H1 (cell line): ENCODE data around the gene SEMA3A. TPM values are rescaled to one million over a fixed set of nuclear protein-coding genes. Genes with fewer than 3 reads are reported as not detected.

Source experiments
- CTCF ChIA-PET: fragments of 300-600 bp; sonication (Branson Sonifier 250); formaldehyde crosslinking; loops from one replicate; lab custom pipeline; 2021; ENCODE audit not compliant: partially characterized antibody; lab: Charles Lee
- POLR2A ChIA-PET: fragments of 300-600 bp; sonication (Branson Sonifier 250); formaldehyde crosslinking; loops from one replicate; lab custom pipeline; 2021; ENCODE audit warnings: inconsistent platforms; ENCODE audit not compliant: partially characterized antibody; lab: Charles Lee
- DNase-seq, 2 experiments: peaks; one replicate each; pipeline versions ENCODE4 v3.0.0 to v3.0.0-alpha.2; 2010 to 2022; ENCODE audit warnings: low spot score in 2 of 2, low read depth in 1 of 2, mixed read lengths in 1 of 2
- FAIRE-seq: peaks from 2 replicates; lab custom pipeline; 2011; peaks lifted over from hg19 to GRCh38; lab: Jason Lieb, UNC
- H2AFZ ChIP-seq: 2 replicates; pipeline ENCODE4 v1.8.1; 2012; ENCODE audit warnings: low read length, inconsistent platforms
- H2AK5ac ChIP-seq: 2 replicates; pipeline ENCODE4 v1.6.1; 2013; ENCODE audit warnings: low read depth, low read length
- H2BK120ac ChIP-seq: replicated peaks from 2 replicates; pipeline ENCODE3; 2013; ENCODE audit warnings: low read depth, low read length, inconsistent platforms
- H2BK12ac ChIP-seq: 2 replicates; pipeline ENCODE4 v1.6.1; 2013; ENCODE audit warnings: low read depth, low read length
- H2BK15ac ChIP-seq: 2 replicates; pipeline ENCODE4 v1.6.1; 2013; ENCODE audit warnings: low read length
- H2BK20ac ChIP-seq: 2 replicates; pipeline ENCODE4 v1.6.1; 2013; ENCODE audit warnings: low read length
- H2BK5ac ChIP-seq: 2 replicates; pipeline ENCODE4 v1.6.1; 2013; ENCODE audit warnings: low read depth, low read length
- H3K14ac ChIP-seq: 2 replicates; pipeline ENCODE4 v1.6.1; 2013; ENCODE audit warnings: inconsistent platforms; ENCODE audit not compliant: insufficient read length
- H3K18ac ChIP-seq: 2 replicates; pipeline ENCODE4 v1.6.1; 2013; ENCODE audit warnings: low read length; ENCODE audit errors: extremely low read depth
- H3K23ac ChIP-seq: 2 replicates; pipeline ENCODE4 v1.6.1; 2013; ENCODE audit warnings: inconsistent platforms; ENCODE audit not compliant: insufficient read length
- H3K23me2 ChIP-seq: 2 replicates; pipeline ENCODE4 v1.6.1; 2013; ENCODE audit warnings: low read depth, low read length
- H3K27ac ChIP-seq: 2 replicates; pipeline ENCODE4 v1.6.1; 2011; ENCODE audit warnings: low read depth, low read length, inconsistent platforms
- H3K27me3 ChIP-seq, 4 experiments: replicated peaks in 1 of 4; 1 replicate in 1 of 4; 2 replicates in 3 of 4; pipeline versions ENCODE4 v1.6.1 to v1.8.1; 2011 to 2013; ENCODE audit warnings: low read length in 3 of 4, mild to moderate bottlenecking in 3 of 4, inconsistent platforms in 2 of 4, mixed read lengths in 2 of 4, moderate library complexity in 1 of 4; ENCODE audit not compliant: control insufficient read depth in 3 of 4, insufficient read depth in 3 of 4; ENCODE audit errors: extremely low read depth in 1 of 4
- H3K36me3 ChIP-seq, 4 experiments: 2 replicates each; pipeline versions ENCODE4 v1.6.1 to v1.8.1; 2011 to 2013; ENCODE audit warnings: mild to moderate bottlenecking in 4 of 4, low read length in 3 of 4, moderate library complexity in 2 of 4, control low read depth in 1 of 4, inconsistent platforms in 1 of 4; ENCODE audit not compliant: insufficient read depth in 4 of 4, control insufficient read depth in 2 of 4
- H3K4ac ChIP-seq: replicated peaks from 2 replicates; pipeline ENCODE3; 2013; ENCODE audit warnings: low read length, low read depth, mixed read lengths, inconsistent platforms; ENCODE audit not compliant: insufficient read length
- H3K4me1 ChIP-seq, 4 experiments: replicated peaks in 1 of 4; 1 replicate in 1 of 4; 2 replicates in 3 of 4; pipeline versions ENCODE4 v1.6.1 to v1.8.1; 2011 to 2013; ENCODE audit warnings: low read length in 3 of 4, inconsistent platforms in 2 of 4, mixed read lengths in 1 of 4; ENCODE audit not compliant: insufficient read depth in 4 of 4, control insufficient read depth in 3 of 4
- H3K4me2 ChIP-seq, 2 experiments: 2 replicates each; pipeline versions ENCODE4 v1.6.1 to v1.8.1; 2011 to 2013; ENCODE audit warnings: low read depth in 2 of 2, low read length in 2 of 2, control low read depth in 1 of 2, inconsistent platforms in 1 of 2, mild to moderate bottlenecking in 1 of 2; ENCODE audit not compliant: insufficient read depth in 1 of 2
- H3K4me3 ChIP-seq, 4 experiments: fragments of 200-600, 300-600 bp in 1 of 4; sonication (generic), shearing (Covaris generic), sonication (Bioruptor Twin) in 1 of 4; 2 replicates each; pipeline versions ENCODE4 v1.5.1 to v1.8.1; 2011 to 2016; ENCODE audit warnings: low read length in 4 of 4, low read depth in 3 of 4, control low read depth in 2 of 4, inconsistent platforms in 2 of 4, mild to moderate bottlenecking in 2 of 4, mixed read lengths in 1 of 4, moderate library complexity in 1 of 4; ENCODE audit not compliant: insufficient read depth in 2 of 4; ENCODE audit errors: extremely low read depth in 1 of 4
- H3K56ac ChIP-seq: replicated peaks from 2 replicates; pipeline ENCODE3; 2013; ENCODE audit warnings: low read depth, mild to moderate bottlenecking, mixed read lengths, low read length, inconsistent platforms; ENCODE audit not compliant: insufficient read length
- H3K79me1 ChIP-seq: 2 replicates; pipeline ENCODE4 v1.6.1; 2013; ENCODE audit warnings: low read depth, low read length, control low read depth
- H3K79me2 ChIP-seq, 2 experiments: 2 replicates each; pipeline versions ENCODE4 v1.6.1 to v1.8.1; 2012 to 2013; ENCODE audit warnings: low read length in 2 of 2, mild to moderate bottlenecking in 2 of 2, inconsistent platforms in 1 of 2; ENCODE audit not compliant: insufficient read depth in 2 of 2, control insufficient read depth in 1 of 2
- H3K9ac ChIP-seq, 4 experiments: replicated peaks in 1 of 4; 1 replicate in 1 of 4; 2 replicates in 3 of 4; pipeline versions ENCODE4 v1.6.1 to v1.8.1; 2011 to 2013; ENCODE audit warnings: low read depth in 3 of 4, low read length in 3 of 4, control low read depth in 2 of 4, mild to moderate bottlenecking in 2 of 4, moderate library complexity in 2 of 4, inconsistent platforms in 1 of 4; ENCODE audit errors: extremely low read depth in 1 of 4
- H3K9me3 ChIP-seq, 2 experiments: 2 replicates each; pipeline versions ENCODE4 v1.6.1 to v1.8.1; 2012 to 2013; ENCODE audit warnings: mild to moderate bottlenecking in 2 of 2, moderate library complexity in 2 of 2, control low read depth in 1 of 2, inconsistent platforms in 1 of 2, low read depth in 1 of 2, low read length in 1 of 2, mixed read lengths in 1 of 2; ENCODE audit not compliant: insufficient read depth in 2 of 2
- H4K20me1 ChIP-seq, 2 experiments: replicated peaks in 1 of 2; 2 replicates each; pipeline versions ENCODE3 to v1.8.1; 2011 to 2013; ENCODE audit warnings: inconsistent platforms in 2 of 2, low read length in 2 of 2, mild to moderate bottlenecking in 1 of 2; ENCODE audit not compliant: insufficient read depth in 2 of 2, control insufficient read depth in 1 of 2
- H4K5ac ChIP-seq: 2 replicates; pipeline ENCODE4 v1.6.1; 2013; ENCODE audit warnings: low read length, low read depth, mixed read lengths, inconsistent platforms; ENCODE audit not compliant: insufficient read length
- H4K8ac ChIP-seq: 2 replicates; pipeline ENCODE4 v1.8.0; 2013; ENCODE audit warnings: mild to moderate bottlenecking, moderate library complexity, low read length, inconsistent platforms; ENCODE audit not compliant: insufficient read depth; ENCODE audit errors: extremely low read depth
- H4K91ac ChIP-seq: replicated peaks from 2 replicates; pipeline ENCODE3; 2013; ENCODE audit warnings: low read length, mixed read lengths, inconsistent platforms; ENCODE audit not compliant: insufficient read length
- ASH2L ChIP-seq: fragments of 200-600, 300-600 bp; sonication (generic); IDR thresholded peaks from one replicate; pipeline ENCODE4 v1.7.1; 2017; ENCODE audit warnings: low read length
- BACH1 ChIP-seq: IDR thresholded peaks from 2 replicates; pipeline ENCODE4 v1.6.1; 2012; ENCODE audit warnings: low read length, improper control_type of control experiment
- CHD2 ChIP-seq: IDR thresholded peaks from 2 replicates; pipeline ENCODE4 v1.6.1; 2012; ENCODE audit warnings: low read length, improper control_type of control experiment
- JUN ChIP-seq: IDR thresholded peaks from 2 replicates; pipeline ENCODE4 v1.6.1; 2011; ENCODE audit warnings: low read depth, mild to moderate bottlenecking, improper control_type of control experiment, low read length
- JUND ChIP-seq: IDR thresholded peaks from 2 replicates; pipeline ENCODE4 v1.6.1; 2011; ENCODE audit warnings: mild to moderate bottlenecking, improper control_type of control experiment, low read length
- KDM4A ChIP-seq: IDR thresholded peaks from one replicate; pipeline ENCODE4 v1.7.1; 2012; ENCODE audit warnings: low read depth, mild to moderate bottlenecking, moderate library complexity, low read length, inconsistent platforms; ENCODE audit not compliant: severe bottlenecking
- NRF1 ChIP-seq: IDR thresholded peaks from 2 replicates; pipeline ENCODE4 v1.6.1; 2011; ENCODE audit warnings: mild to moderate bottlenecking, low read depth, low read length, improper control_type of control experiment
- RBBP5 ChIP-seq: IDR thresholded peaks from 2 replicates; pipeline ENCODE4 v1.7.1; 2012; ENCODE audit warnings: low read depth, mild to moderate bottlenecking, inconsistent platforms, low read length, moderate library complexity, borderline replicate concordance
- SRF ChIP-seq: IDR thresholded peaks from 2 replicates; pipeline ENCODE4 v1.6.1; 2011; ENCODE audit warnings: mild to moderate bottlenecking, low read depth, low read length, moderate library complexity
- WGBS, 2 experiments: shearing (Covaris generic) in 1 of 2; methylation state at CpG; one replicate each; pipeline versions ENCODE4 v1.1.6 to v1.1.7; 2013 to 2015; ENCODE audit warnings: low lambda C conversion rate in 2 of 2, mixed read lengths in 2 of 2, inconsistent platforms in 1 of 2, low coverage in 1 of 2, missing lambda C conversion rate in 1 of 2; ENCODE audit not compliant: insufficient replicate concordance in 2 of 2, insufficient coverage in 1 of 2, insufficient read length in 1 of 2; ENCODE audit errors: extremely low coverage in 1 of 2, missing lambda C conversion rate in 1 of 2; 5-methylcytosine and 5-hydroxymethylcytosine counted together
- polyA plus RNA-seq, 7 experiments: library from polyadenylated mRNA; depleted of rRNA in 3 of 7; stranded (reverse) in 5 of 7; unstranded in 2 of 7; fragments of >200 nt in 5 of 7; fragments of 200-250 nt in 2 of 7; gene quantifications; 1 replicate in 5 of 7; 2 replicates in 1 of 7; 4 replicates in 1 of 7; pipeline versions ENCODE4 v1.2.1 to v1.2.3, GENCODE V29; 2011 to 2013; ENCODE audit warnings: missing spikeins in 2 of 7, mixed read lengths in 2 of 7
- total RNA-seq: library from RNA; stranded (reverse); fragmentation: NEBNext Ultra II Directional; extraction: Animal tissue kit (Norgen Biotek cat#: 25700); gene quantifications from 2 replicates; pipeline ENCODE4 v1.2.1, GENCODE V29; 2021

Gene SEMA3A
- total and polyA plus RNA-seq, 2 of the 8 experiments (the other 6 are each of a cell fraction or from before 2014, with no cell fraction given), result 8.1 to 45.9 TPM

DNA sequence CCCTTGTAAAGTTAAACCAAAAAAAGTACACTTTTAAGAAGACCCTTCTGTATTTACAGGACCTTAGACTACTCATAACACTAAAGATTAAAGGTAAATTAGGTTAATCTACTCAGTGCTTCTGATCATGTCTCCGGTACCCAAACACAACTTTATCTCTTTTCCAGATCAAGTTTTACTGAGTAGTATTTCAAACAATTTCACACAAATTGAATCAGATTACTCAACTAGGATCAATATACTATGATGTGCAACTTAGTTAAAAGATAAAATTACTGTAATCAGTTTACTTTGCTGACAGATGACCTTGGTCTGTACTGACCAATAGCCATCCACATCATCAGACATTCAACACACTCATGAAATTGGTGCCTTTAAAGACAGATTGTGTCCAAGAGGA is 191.4 kb downstream of the SEMA3A start:
- Histone ChIP-seq H3K36me3 (peaks cover 0 to 5% (median 2%) of the 10 kb centered on the region in 4 experiments; a peak in 3 of 8 replicates), H2BK15ac (no peak overlapping the region), H2BK12ac (no peak overlapping the region), H3K14ac (no peak overlapping the region), H3K18ac (no peak overlapping the region), H2AK5ac (no peak overlapping the region), H2AFZ (no peak overlapping the region), H3K79me1 (no peaks in the 10 kb centered on the region), H3K23me2 (no peaks in the 10 kb centered on the region), H4K5ac (no peak overlapping the region), H3K27me3 (peaks cover 0 to 1% (median 0%) of the 10 kb centered on the region in 4 experiments; a peak in 1 of 7 replicates), H4K91ac (no peak overlapping the region), H4K20me1 (no peaks in the 10 kb centered on the region), H3K56ac (no peak overlapping the region), H2BK5ac (no peak overlapping the region), H4K8ac (no peak overlapping the region), H2BK20ac (no peak overlapping the region), H3K9me3 (no peaks in the 10 kb centered on the region), H3K4ac (no peak overlapping the region), H3K23ac (no peak overlapping the region), H3K79me2 (no peaks in the 10 kb centered on the region), H3K4me1 (no peaks in the 10 kb centered on the region; a peak in 1 of 7 replicates), H3K4me2 (no peak overlapping the region), H2BK120ac (no peak overlapping the region), H3K9ac (no peak overlapping the region), H3K4me3 (no peak overlapping the region), H3K27ac (no peak overlapping the region)
- DNase-seq, result no peak
- ChIA-PET CTCF (no interaction called here), POLR2A (no interaction called here)
- FAIRE-seq, result no peak
- no peak for TF ChIP-seq NRF1
- no peak for TF ChIP-seq SRF
- TF ChIP-seq JUN, result no peak
- TF ChIP-seq RBBP5, result no peak
- no peak for TF ChIP-seq KDM4A
- no peak for TF ChIP-seq ASH2L
- TF ChIP-seq BACH1, result no peak
- no peak for TF ChIP-seq CHD2
- no peak for TF ChIP-seq JUND
- 96% methylated on average over 1 of the region's 1 CpG; no CpG with 5 or more reads in 1 of the 2 experiments for WGBS, 2 experiments
